NCI-H748 (cell line): ENCODE measurements around the gene CX3CL1.
"Not testable (repeated sequence)": the region's sequence is repeated elsewhere in the genome, so short reads cannot be mapped to it uniquely, and the experiment has no call there.

Experiments used
- DNase-seq: peaks from one replicate; lab custom pipeline; 2025; ENCODE audit not compliant: unreplicated experiment; lab: John Stamatoyannopoulos, UW

Gene CX3CL1

GRCh38 chr16:57357330-57358085 lies 14.8 kb upstream of the CX3CL1 start:
- DNase-seq = no peak

GRCh38 chr16:57358086-57358420 lies 14.2 kb upstream of the CX3CL1 start:
- no peak for DNase-seq

GRCh38 chr16:57358527-57359095 lies 13.7 kb upstream of the CX3CL1 start, which contains the start of gene CCL22:
Gene CCL22, plus strand, starts transcription at chr16:57358783. Its CDS starts 34 bp downstream, at chr16:57358817.
- DNase-seq = no peak

GRCh38 chr16:57360321-57360935 lies 11.9 kb upstream of the CX3CL1 start:
- DNase-seq = no peak

- DNase-seq = no peak
These were observed 10.9 kb upstream of the CX3CL1 start for GRCh38 chr16:57361404-57361803.

GRCh38 chr16:57364143-57364542 lies 8.1 kb upstream of the CX3CL1 start:
- DNase-seq = no peak

GRCh38 chr16:57366544-57367040 lies 5.7 kb upstream of the CX3CL1 start:
- DNase-seq = no peak

GRCh38 chr16:57367116-57367752 lies 5.1 kb upstream of the CX3CL1 start:
- DNase-seq = no peak

GRCh38 chr16:57371494-57372371 lies 557 bp upstream of the CX3CL1 start:
- DNase-seq = no peak

GRCh38 chr16:57373117-57373947 lies 1.0 kb downstream of the CX3CL1 start:
- DNase-seq = no peak

GRCh38 chr16:57374067-57374534 lies 1.8 kb downstream of the CX3CL1 start:
- no peak for DNase-seq

GRCh38 chr16:57374925-57375465 lies 2.7 kb downstream of the CX3CL1 start:
- DNase-seq = not testable (repeated sequence)

GRCh38 chr16:57376313-57376818 lies 4.1 kb downstream of the CX3CL1 start:
- no peak for DNase-seq

- no peak for DNase-seq
These were observed 5.0 kb downstream of the CX3CL1 start for GRCh38 chr16:57377080-57377841.

- no peak for DNase-seq
These were observed 7.3 kb downstream of the CX3CL1 start for GRCh38 chr16:57379579-57379978.

GRCh38 chr16:57380671-57381462 lies 8.6 kb downstream of the CX3CL1 start:
- no peak for DNase-seq

GRCh38 chr16:57381791-57382534 lies 9.7 kb downstream of the CX3CL1 start:
- DNase-seq = no peak
